Stimulated activated CD4-positive, alpha-beta T cell treated with anti-CD3 and anti-CD28 coated beads, Interleukin-12 subunit alpha, Interleukin-12 subunit beta, amount 100 ng/mL, for 48 hours (primary cell): ENCODE results near the gene SLAMF6.

Experiments used
- DNase-seq, 3 donors: peaks; one replicate each; pipeline ENCODE4 v3.0.0-alpha.2; 2020; ENCODE audit warnings: low read depth in 2 of 3, low spot score in 1 of 3

SLAMF6 gene

GRCh38 chr1:160436966-160437365, 86.1 kb downstream of the SLAMF6 start:
- DNase-seq: no peak
